OCI-LY3 (cell line): ENCODE results near the gene GRIK4.

ENCODE experiments used
- EZH2phosphoT487 ChIP-seq: fragments of 200-600 bp; shearing (Covaris generic); IDR thresholded peaks from 2 replicates; pipeline ENCODE4 v1.6.1; 2018; ENCODE audit warnings: antibody characterized with exemption, mixed run types, low read depth
- TF ChIP-seq, protein P1 (sequence below): fragments of 200-600, 300-600 bp; sonication (generic); IDR thresholded peaks from 2 replicates; pipeline ENCODE4 v1.5.1; 2014; ENCODE audit warnings: antibody characterized with exemption, low read length, low read depth

DNA sequence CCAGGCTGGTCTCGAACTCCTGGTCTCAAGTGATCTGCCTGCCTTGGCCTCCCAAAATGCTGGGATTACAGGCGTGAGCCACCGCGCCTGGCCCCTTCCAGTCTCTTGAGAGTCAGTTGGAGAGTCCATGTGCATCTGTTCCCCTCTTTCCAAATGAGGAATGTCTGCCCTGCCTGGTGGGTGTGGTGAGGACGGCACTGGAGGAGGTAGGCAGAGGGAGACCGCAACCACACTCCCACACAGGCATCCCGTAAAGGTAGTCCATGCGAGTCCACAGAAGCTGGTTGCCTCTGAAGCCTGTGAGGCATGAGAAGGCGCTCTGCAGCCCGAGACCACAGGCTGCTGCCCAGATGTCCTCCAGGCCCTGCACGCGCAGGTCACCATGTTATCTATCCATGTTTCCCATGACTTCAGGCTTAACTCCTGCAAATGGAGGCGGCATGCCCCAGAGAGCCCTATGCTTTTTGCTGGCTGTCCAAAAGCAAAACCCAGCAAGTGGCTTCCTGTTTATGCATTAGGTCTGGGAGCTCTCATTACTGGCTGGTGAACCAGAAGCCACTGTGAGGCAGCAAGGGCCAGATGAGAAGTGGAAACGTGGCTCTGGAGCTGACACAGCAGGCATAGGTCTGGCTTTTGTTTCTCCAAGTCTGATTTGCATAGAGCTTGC is 43.4 kb downstream of the GRIK4 start:
- TF ChIP-seq, protein P1, sequence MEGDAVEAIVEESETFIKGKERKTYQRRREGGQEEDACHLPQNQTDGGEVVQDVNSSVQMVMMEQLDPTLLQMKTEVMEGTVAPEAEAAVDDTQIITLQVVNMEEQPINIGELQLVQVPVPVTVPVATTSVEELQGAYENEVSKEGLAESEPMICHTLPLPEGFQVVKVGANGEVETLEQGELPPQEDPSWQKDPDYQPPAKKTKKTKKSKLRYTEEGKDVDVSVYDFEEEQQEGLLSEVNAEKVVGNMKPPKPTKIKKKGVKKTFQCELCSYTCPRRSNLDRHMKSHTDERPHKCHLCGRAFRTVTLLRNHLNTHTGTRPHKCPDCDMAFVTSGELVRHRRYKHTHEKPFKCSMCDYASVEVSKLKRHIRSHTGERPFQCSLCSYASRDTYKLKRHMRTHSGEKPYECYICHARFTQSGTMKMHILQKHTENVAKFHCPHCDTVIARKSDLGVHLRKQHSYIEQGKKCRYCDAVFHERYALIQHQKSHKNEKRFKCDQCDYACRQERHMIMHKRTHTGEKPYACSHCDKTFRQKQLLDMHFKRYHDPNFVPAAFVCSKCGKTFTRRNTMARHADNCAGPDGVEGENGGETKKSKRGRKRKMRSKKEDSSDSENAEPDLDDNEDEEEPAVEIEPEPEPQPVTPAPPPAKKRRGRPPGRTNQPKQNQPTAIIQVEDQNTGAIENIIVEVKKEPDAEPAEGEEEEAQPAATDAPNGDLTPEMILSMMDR = no peak
- TF ChIP-seq EZH2phosphoT487 = no peak
